ENCODE results near the gene ARHGEF2. TPM values are rescaled to one million over a fixed set of nuclear protein-coding genes. Genes with fewer than 3 reads are reported as not detected.
"Not testable (repeated sequence)": the region's sequence is repeated elsewhere in the genome, so short reads cannot be mapped to it uniquely, and the experiment has no call there.

The ARHGEF2 gene
- total RNA-seq, 1 donor from 2014 or later = 197 TPM

GRCh38 chr1:155989242-155990004 lies 11.1 kb upstream of the ARHGEF2 start:
- H3K27me3 ChIP-seq (ENCODE audit: control insufficient read depth, insufficient read depth, low read length) = no peaks in the 10 kb centered on the region
- DNase-seq (ENCODE audit: low read depth) = no peak
- peak; percentile 99 for TF ChIP-seq CTCF (IDR thresholded peaks at IDR 0.05; ENCODE audit: insufficient read depth, low read length, poor library complexity, severe bottlenecking)
- no peaks in the 10 kb centered on the region for H3K36me3 ChIP-seq (ENCODE audit: control insufficient read depth, insufficient read depth, low read length)
- no peak overlapping the region for H3K4me3 ChIP-seq (ENCODE audit: low read depth, low read length)

GRCh38 chr1:155984903-155985645 lies 6.7 kb upstream of the ARHGEF2 start:
- DNase-seq (ENCODE audit: low read depth); H3K27me3 ChIP-seq (ENCODE audit: control insufficient read depth, insufficient read depth, low read length); H3K4me3 ChIP-seq (ENCODE audit: low read depth, low read length); H3K36me3 ChIP-seq (ENCODE audit: control insufficient read depth, insufficient read depth, low read length): not testable (repeated sequence)

- Histone ChIP-seq H3K4me3 (ENCODE audit: low read depth, low read length) (no peak overlapping the region), H3K27me3 (ENCODE audit: control insufficient read depth, insufficient read depth, low read length) (no peaks in the 10 kb centered on the region), H3K36me3 (ENCODE audit: control insufficient read depth, insufficient read depth, low read length) (no peaks in the 10 kb centered on the region)
- no peak for DNase-seq (ENCODE audit: low read depth)
- TF ChIP-seq CTCF (IDR thresholded peaks at IDR 0.05; ENCODE audit: insufficient read depth, low read length, poor library complexity, severe bottlenecking) = no peak
Measured at GRCh38 chr1:155984341-155984740, 6.0 kb upstream of the ARHGEF2 start.

GRCh38 chr1:155983191-155984024 lies 5.1 kb upstream of the ARHGEF2 start:
- Histone ChIP-seq H3K4me3 (ENCODE audit: low read depth, low read length) (peak overlapping the region; percentile 14), H3K27me3 (ENCODE audit: control insufficient read depth, insufficient read depth, low read length) (no peaks in the 10 kb centered on the region), H3K36me3 (ENCODE audit: control insufficient read depth, insufficient read depth, low read length) (no peaks in the 10 kb centered on the region)
- no peak for DNase-seq (ENCODE audit: low read depth)
- TF ChIP-seq CTCF (IDR thresholded peaks at IDR 0.05; ENCODE audit: insufficient read depth, low read length, poor library complexity, severe bottlenecking) = no peak

GRCh38 chr1:155982106-155982505 lies 3.8 kb upstream of the ARHGEF2 start:
- Histone ChIP-seq H3K36me3 (ENCODE audit: control insufficient read depth, insufficient read depth, low read length) (no peaks in the 10 kb centered on the region), H3K4me3 (ENCODE audit: low read depth, low read length) (no peak overlapping the region), H3K27me3 (ENCODE audit: control insufficient read depth, insufficient read depth, low read length) (no peaks in the 10 kb centered on the region)
- no peak for TF ChIP-seq CTCF (IDR thresholded peaks at IDR 0.05; ENCODE audit: insufficient read depth, low read length, poor library complexity, severe bottlenecking)
- no peak for DNase-seq (ENCODE audit: low read depth)

Data from kidney epithelial cell (primary cell).